C4-2B (cell line): ENCODE data around the gene SEMA5A.

Source experiments
- CTCF ChIP-seq: fragments of 450-650 bp; conservative IDR thresholded peaks from 2 replicates; pipeline ENCODE4 v1.5.1; 2017; ENCODE audit warnings: mild to moderate bottlenecking
- ZFX ChIP-seq: fragments of 450-650 bp; IDR thresholded peaks from 2 replicates; pipeline ENCODE4 v1.6.1; 2017

- TF ChIP-seq CTCF (no peak), ZFX (no peak)
These were observed 482.1 kb downstream of the SEMA5A start for GRCh38 chr5:9063615-9064245.
